ENCODE measurements around the gene OBSL1.

Gene OBSL1

GRCh38 chr2:219565130-219566080 is 5.9 kb downstream of the OBSL1 start:
- no peak for DNase-seq

DNA sequence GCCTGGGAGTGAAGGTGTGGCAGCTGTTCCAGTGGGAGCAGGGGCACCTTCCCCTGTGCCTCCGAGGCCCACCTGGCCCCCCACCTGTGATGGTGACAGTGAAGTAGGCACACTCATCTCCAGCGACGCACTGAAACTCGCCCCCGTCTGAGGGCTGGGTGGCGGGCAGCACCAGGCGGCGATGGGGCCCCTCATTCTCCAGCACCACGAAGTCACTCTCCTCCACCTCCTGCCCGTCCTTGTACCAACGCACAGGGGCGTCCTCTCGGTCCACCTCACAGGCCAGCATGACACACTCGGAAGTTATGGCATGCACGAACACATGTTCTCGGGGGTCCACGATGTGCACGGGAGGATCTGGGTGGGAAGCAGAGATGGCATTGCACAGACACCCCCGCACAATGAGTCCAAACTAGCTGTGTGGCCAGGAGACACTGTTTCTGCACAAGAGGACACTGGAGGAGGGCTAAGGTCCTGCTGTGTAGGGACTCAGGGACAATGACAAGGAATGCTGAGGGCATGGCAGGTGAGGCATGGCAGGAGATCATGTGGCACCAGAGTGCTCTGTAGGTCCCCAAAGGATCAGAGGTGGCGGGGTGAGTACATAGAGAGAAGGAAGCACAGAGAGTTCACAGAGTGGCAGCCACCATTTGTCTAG is 7.9 kb downstream of the OBSL1 start:
- no peak for DNase-seq

- no peak for DNase-seq
Observed at GRCh38 chr2:219562049-219563020, 9.0 kb downstream of the OBSL1 start.

DNA sequence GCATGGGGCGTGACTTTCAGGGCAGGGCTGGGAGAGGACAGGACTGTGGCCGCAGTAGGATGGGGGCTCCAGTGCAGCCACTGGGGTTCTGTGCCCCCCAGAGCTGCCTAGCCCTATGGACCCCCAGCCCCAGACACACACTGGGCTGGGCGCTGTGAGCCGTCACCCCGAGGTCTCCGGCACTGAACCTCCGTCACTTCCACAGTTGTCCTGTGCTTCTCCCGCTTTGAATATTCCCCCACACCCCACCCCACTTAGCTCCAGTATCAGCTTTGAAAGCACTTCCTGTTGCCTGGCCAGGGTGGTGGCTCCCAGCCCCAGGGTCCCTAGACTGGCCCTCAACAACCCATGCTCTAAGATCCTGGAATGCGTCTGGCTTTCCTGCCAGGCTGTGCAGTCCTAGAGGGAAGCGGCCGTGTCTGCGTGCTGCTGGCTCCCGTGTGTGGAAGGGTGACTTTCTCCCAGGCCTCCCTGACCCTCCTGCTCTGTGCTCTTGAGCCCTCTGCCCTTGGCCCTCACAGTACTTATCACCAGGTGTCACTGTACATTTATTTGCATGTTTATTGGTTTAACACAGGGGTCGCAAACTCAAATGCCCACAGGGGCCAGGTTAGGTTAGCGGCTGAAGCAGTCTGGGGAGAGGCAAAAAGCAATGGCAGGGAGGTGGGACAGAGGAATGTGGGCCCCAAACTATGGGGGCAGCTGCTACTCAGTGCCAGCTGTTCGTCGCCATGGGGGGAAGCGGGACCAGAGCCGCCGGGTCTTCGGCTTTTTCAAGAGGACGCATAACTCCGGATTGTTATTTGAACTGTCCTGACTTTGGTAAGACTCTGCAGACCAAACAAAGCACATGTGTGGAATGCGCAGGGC is 9.9 kb downstream of the OBSL1 start:
- DNase-seq: no peak

DNA sequence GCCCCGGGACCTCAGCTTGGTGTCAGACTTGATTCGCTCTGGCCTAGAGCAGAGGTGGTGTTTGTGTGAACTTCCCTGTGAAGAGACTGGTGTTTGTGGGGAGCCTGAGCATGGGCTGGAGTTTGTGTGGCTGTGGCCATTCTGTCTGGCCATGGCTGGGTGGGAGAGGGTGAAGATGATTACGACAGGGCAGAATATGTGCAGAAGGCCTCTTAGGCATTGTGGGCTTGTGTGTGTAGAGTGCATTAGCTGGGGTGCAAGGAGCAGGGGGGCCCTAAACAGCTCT is 10.5 kb downstream of the OBSL1 start:
- no peak for DNase-seq

DNA sequence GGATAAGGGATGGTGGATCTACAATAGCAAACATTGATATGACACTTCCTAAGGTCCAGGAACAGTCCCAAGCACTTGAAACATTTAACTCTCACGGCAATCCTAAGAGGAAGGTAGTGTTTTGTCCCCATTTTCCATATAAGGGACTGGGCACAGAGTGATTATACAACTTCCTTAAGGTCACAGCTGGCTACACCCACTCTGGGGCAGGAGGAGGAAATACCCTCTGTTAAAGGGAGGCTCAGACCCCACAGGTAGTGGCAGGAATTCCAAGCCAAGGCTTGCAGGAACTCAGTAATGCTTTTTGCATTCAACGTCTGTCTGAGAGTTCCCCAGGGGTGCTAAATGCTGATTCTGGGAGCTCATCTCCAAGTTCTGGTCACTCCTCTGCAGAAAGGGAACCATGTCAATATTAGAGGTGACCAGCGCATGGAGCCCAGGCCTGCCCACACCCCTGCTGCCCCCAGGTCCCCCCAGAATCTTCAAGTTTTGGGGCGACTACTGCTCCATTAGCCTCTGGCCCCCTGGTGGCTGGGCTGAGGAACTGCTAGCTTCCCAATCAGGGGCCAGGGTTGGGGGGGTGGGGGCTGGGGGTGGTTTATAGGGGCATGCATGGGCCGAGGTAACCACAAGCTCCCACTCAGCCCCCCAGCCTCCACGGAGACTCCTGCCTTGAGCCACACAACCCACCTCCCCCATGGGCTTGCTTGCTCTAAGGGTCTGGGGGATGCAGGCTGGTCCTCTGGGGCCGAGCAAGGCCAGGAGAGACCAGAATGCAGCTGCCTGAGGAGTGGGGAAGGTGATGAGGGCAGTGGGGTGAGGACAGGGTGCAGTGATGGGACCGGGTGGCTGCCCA is 11.1 kb downstream of the OBSL1 start:
- no peak for DNase-seq

GRCh38 chr2:219559156-219559915 is 12.0 kb downstream of the OBSL1 start:
- no peak for DNase-seq

DNA sequence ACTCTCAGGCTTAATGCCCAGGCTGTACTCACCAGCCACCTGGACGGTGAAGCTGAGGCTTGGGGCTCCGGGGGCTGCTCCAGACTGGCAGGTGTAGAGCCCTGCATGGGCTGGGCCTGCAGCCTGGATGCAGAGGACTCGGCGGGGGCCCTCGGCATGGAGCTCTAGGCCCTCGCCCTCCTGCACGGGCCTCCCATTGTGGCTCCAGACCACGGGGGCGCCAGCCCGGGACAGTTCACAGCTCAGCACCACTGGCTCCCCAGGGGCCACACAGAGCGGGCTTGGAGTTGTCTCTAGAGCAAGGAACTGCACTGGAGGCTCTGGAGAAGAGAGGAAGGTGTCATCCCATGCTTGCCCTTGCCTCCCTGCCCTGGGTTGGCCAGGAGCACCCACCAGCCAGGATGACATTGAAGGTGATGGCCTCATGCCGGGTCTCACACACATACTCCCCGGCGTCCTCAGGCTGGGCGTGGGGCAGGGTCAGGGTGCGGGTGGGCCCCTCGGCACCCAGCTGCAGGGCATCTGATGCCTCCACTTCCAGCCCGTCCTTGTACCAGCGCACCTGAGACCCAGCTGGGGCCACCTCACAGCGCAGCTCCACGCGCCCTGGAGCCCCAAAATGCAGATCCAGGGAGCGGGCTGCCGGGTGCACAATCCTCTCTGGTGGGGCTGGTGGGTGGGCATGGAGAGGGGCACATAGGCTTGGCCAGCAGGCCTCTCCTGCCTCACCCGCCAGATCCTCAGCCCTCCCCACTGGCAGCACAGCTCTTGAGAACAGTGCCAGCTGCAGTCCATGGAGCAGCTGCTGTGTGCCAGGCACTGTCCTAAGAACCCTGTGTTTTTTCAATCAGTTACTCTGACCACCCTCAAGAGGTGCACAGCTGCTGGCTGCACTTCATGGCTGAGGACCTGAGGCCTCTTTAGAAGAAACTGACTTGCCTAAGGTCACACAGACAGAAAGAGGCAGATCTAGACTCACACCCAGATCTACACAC is 13.3 kb downstream of the OBSL1 start:
- DNase-seq: no peak

DNA sequence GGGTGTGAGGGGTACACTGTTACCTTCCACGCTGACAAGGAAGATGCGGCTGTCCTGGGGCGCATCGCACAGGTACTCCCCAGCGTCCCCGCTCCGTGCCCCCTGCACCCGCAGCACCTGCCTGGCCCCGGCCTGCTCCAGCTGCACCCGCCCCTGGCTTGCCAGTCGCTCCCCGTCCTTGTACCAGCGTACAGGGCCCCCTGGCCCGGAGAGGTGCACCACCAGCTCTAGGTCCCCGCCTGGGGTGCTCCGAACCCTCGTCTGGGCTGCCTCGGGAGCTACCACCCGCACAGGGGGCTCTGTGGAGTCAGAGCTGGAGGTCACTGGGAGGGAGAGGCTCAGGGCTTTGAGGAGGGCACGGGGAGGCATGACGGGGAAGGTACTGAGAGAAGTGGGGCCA is 14.0 kb downstream of the OBSL1 start:
- no peak for DNase-seq

- DNase-seq: no peak
Observed at GRCh38 chr2:219556413-219556812, 14.9 kb downstream of the OBSL1 start.

- no peak for DNase-seq
Observed at GRCh38 chr2:219555956-219556355, 15.4 kb downstream of the OBSL1 start.

DNA sequence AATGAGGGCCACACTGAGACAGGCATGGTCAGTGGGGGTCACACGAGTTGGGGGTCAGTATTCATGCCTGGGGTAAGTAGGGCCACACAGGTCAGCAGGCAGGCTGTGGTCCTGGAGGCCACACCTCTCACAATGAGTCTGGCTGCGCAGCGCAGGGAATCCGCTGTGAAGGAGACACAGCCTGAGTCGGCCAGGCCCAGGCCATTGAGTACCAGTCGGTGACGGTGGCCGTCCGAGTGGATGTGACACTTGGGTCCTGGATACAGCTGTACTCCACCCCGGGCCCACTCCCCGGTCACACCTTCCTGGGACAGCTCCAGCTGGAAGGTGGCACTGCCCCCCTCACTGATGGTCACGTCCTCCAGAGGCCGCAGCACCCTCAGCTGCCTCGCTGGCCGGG is 17.0 kb downstream of the OBSL1 start:
- no peak for DNase-seq

DNA sequence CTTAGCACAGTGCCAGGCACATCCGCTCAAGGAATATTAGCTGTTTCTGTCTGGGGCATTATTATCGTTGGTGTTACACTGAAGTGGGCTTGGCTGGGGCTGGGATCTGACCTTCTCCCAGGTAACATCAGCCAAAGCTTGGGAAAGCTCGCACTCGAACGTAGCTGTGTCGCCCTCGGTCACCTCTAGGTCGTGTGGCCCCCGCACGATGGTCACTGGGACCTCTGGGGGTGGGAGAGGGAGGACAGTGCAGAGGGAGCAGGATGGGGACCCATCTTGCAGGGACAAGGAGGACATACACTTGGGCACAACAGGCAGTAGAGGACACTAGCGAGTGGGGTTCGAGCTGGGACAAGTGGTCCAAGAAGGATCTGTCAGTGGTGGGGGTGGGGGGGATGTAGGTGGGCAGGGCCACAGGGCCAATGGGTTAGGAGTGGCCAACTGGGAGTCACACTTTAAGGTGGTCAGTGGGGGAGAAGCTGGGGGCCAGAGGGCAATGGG is 17.8 kb downstream of the OBSL1 start:
- DNase-seq: no peak

GRCh38 chr2:219553168-219553417 is 18.2 kb downstream of the OBSL1 start:
- no peak for DNase-seq

GRCh38 chr2:219552382-219553167 is 18.8 kb downstream of the OBSL1 start:
- peak; percentile 35 for DNase-seq

- no peak for DNase-seq
Observed at GRCh38 chr2:219551441-219552381, 19.6 kb downstream of the OBSL1 start.

GRCh38 chr2:219549619-219550018 is 21.7 kb downstream of the OBSL1 start:
- no peak for DNase-seq
